K562 (cell line): ENCODE data around the gene TTC24. TPM values are rescaled to one million over a fixed set of nuclear protein-coding genes. Genes with fewer than 3 reads are reported as not detected.

Source experiments
- ARNT ChIP-seq, 2 experiments: fragments of 450-650 bp; IDR thresholded peaks; 2 replicates each; pipeline ENCODE4 v1.6.1; 2016; ENCODE audit warnings: mild to moderate bottlenecking in 1 of 2
- ATF7 ChIP-seq: fragments of 450-650 bp; IDR thresholded peaks from 2 replicates; pipeline ENCODE4 v1.7.1; 2014; ENCODE audit warnings: mild to moderate bottlenecking, moderate library complexity
- CTBP1 ChIP-seq: fragments of 450-650 bp; IDR thresholded peaks from 2 replicates; pipeline ENCODE4 v1.6.1; 2016; ENCODE audit warnings: borderline replicate concordance
- ETV1 ChIP-seq: fragments of 450-650 bp; conservative IDR thresholded peaks from 2 replicates; pipeline ENCODE4 v1.6.1; 2016; ENCODE audit warnings: missing genetic modification characterization, control low read depth, low read depth, missing compliant biosample characterization
- MAZ ChIP-seq, 2 experiments: fragments of 450-650 bp in 1 of 2; sonication (generic) in 1 of 2; formaldehyde crosslinking; IDR thresholded peaks in 1 of 2; conservative IDR thresholded peaks in 1 of 2; 2 replicates each; pipeline versions ENCODE4 v1.4.0 to v1.5.0; 2020; ENCODE audit warnings: mild to moderate bottlenecking in 1 of 2, missing genetic modification reagents in 1 of 2
- MTA2 ChIP-seq: fragments of 450-650 bp; IDR thresholded peaks from 2 replicates; pipeline ENCODE4 v1.6.1; 2016; ENCODE audit warnings: low read depth
- NBN ChIP-seq: fragments of 450-650 bp; IDR thresholded peaks from 2 replicates; pipeline ENCODE4 v1.6.1; 2016; ENCODE audit warnings: low read depth, mild to moderate bottlenecking
- NCOA2 ChIP-seq, 2 experiments: fragments of 450-650 bp; IDR thresholded peaks; 2 replicates each; pipeline ENCODE4 v1.6.1; 2018; ENCODE audit warnings: mild to moderate bottlenecking in 2 of 2, moderate library complexity in 1 of 2; ENCODE audit not compliant: partially characterized antibody in 2 of 2
- OTX1 ChIP-seq: fragments of 450-650 bp; formaldehyde crosslinking; IDR thresholded peaks from 2 replicates; pipeline ENCODE4 v1.4.0; 2022; ENCODE audit warnings: mild to moderate bottlenecking
- RCOR1 ChIP-seq, 2 experiments: IDR thresholded peaks; 2 replicates each; pipeline ENCODE4 v1.6.1; 2012; ENCODE audit warnings: low read depth in 2 of 2, low read length in 2 of 2, borderline replicate concordance in 1 of 2, improper control_type of control experiment in 1 of 2
- TOE1 ChIP-seq, 2 experiments: fragments of 450-650 bp in 1 of 2; sonication (generic) in 1 of 2; formaldehyde crosslinking in 1 of 2; IDR thresholded peaks; 2 replicates each; pipeline versions ENCODE4 v1.7.1 to v1.8.0; 2016 to 2022; ENCODE audit warnings: borderline replicate concordance in 2 of 2, mild to moderate bottlenecking in 2 of 2, antibody characterized with exemption in 1 of 2, inconsistent platforms in 1 of 2, low read depth in 1 of 2, missing genetic modification reagents in 1 of 2, moderate library complexity in 1 of 2
- ZEB2 ChIP-seq: fragments of 450-650 bp; IDR thresholded peaks from 2 replicates; pipeline ENCODE4 v1.6.1; 2016
- polyA plus RNA-seq, 8 experiments: library from polyadenylated mRNA; depleted of rRNA in 4 of 8; stranded (reverse) in 5 of 8; unstranded in 3 of 8; fragments of >200 nt; fragmentation: Nextera tagmentation in 2 of 8; fragmentation: Illumina TruSeq in 1 of 8; extraction: Ambion mirVana in 2 of 8; extraction: Trizol in 1 of 8; gene quantifications; 2 replicates each; pipeline versions ENCODE4 v1.2.1 to v1.2.3, GENCODE V29; 2011 to 2014; ENCODE audit warnings: inconsistent platforms in 1 of 8, missing spikeins in 1 of 8
- total RNA-seq, 7 experiments: library from RNA; depleted of rRNA in 6 of 7; stranded (reverse); fragments of >200 nt in 6 of 7; fragmentation: Illumina TruSeq in 2 of 7; extraction: Trizol in 2 of 7; gene quantifications; 2 replicates each; pipeline versions ENCODE4 v1.2.1 to v1.2.3, GENCODE V29; 2011 to 2021; ENCODE audit warnings: low replicate concordance in 1 of 7
- TF ChIP-seq, protein P1 (sequence below): fragments of 250-450 bp; sonication (Bioruptor Pico); IDR thresholded peaks from 2 replicates; pipeline ENCODE4 v1.4.0; 2020; ENCODE audit warnings: mild to moderate bottlenecking
- TF ChIP-seq, protein P2 (sequence below): fragments of 250-450 bp; sonication (Bioruptor Pico); IDR thresholded peaks from 2 replicates; pipeline ENCODE4 v1.8.0; 2022; ENCODE audit warnings: inconsistent platforms
- TF ChIP-seq, protein P3 (sequence below): fragments of 450-650 bp; IDR thresholded peaks from 2 replicates; pipeline ENCODE4 v1.7.1; 2018; ENCODE audit warnings: mild to moderate bottlenecking, low read depth; ENCODE audit not compliant: partially characterized antibody
- TF ChIP-seq, protein P4 (sequence below): fragments of 450-650 bp; IDR thresholded peaks from 2 replicates; pipeline ENCODE4 v1.6.1; 2016; ENCODE audit warnings: antibody characterized with exemption

TTC24 gene
- total and polyA plus RNA-seq, 9 of the 15 experiments (the other 6 are each of a cell fraction or from before 2014, with no cell fraction given) = not detected

DNA sequence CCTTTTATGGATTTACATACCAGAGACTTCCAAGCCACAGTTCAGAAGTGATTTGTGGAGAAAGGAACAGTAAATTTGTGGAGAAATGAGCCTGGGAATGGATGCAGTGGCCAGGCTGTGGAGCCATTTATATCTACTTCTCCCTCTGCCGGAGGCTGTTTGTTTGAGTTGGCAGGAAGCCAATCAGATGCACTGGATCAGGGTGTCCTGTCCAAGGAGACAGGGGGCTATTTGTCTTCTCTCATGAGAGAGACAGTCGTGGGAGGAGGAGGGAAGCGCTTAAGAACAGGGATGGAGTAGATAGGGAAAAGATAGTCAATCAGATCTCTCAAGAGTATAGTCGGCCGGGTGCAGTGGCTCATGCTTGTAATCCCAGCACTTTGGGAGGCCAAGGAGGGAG is 36.9 kb downstream of the TTC24 start (continued):
- TF ChIP-seq ETV1 (tag) (peak; percentile 90), ARNT (IDR thresholded peaks at IDR 0.05) (peak; percentile 25 to 86; a peak in 2 of 4 replicates), CTBP1 (peak; percentile 99), OTX1 (peak; percentile 86; the same call in 1 of the 2 replicates), TOE1 (IDR thresholded peaks at IDR 0.05; ENCODE audit: borderline replicate concordance) (peak; percentile 63; the same call in 1 of the 2 replicates), TOE1 (CRISPR knock-in tag; IDR thresholded peaks at IDR 0.05; ENCODE audit: borderline replicate concordance, low read depth) (no peak), MAZ (CRISPR knock-in tag; conservative IDR thresholded peaks at IDR 0.05 in 1 of 2, IDR thresholded peaks at IDR 0.05 in 1 of 2) (peak; percentile 59 to 87), ZEB2 (peak; percentile 89), ATF7 (peak; percentile 68), RCOR1 (IDR thresholded peaks at IDR 0.05; ENCODE audit: borderline replicate concordance in 1 of 2, low read depth in 2 of 2, low read length in 2 of 2) (peak; percentile 62 to 98; a peak in 3 of 4 replicates), MTA2 (peak; percentile 76), NBN (peak; percentile 95; the same call in 1 of the 2 replicates), NCOA2 (IDR thresholded peaks at IDR 0.05; ENCODE audit: partially characterized antibody in 2 of 2) (no peak)
- TF ChIP-seq, protein P1, sequence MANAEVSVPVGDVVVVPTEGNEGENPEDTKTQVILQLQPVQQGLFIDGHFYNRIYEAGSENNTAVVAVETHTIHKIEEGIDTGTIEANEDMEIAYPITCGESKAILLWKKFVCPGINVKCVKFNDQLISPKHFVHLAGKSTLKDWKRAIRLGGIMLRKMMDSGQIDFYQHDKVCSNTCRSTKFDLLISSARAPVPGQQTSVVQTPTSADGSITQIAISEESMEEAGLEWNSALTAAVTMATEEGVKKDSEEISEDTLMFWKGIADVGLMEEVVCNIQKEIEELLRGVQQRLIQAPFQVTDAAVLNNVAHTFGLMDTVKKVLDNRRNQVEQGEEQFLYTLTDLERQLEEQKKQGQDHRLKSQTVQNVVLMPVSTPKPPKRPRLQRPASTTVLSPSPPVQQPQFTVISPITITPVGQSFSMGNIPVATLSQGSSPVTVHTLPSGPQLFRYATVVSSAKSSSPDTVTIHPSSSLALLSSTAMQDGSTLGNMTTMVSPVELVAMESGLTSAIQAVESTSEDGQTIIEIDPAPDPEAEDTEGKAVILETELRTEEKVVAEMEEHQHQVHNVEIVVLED (CRISPR knock-in tag) = no peak
- TF ChIP-seq, protein P2, sequence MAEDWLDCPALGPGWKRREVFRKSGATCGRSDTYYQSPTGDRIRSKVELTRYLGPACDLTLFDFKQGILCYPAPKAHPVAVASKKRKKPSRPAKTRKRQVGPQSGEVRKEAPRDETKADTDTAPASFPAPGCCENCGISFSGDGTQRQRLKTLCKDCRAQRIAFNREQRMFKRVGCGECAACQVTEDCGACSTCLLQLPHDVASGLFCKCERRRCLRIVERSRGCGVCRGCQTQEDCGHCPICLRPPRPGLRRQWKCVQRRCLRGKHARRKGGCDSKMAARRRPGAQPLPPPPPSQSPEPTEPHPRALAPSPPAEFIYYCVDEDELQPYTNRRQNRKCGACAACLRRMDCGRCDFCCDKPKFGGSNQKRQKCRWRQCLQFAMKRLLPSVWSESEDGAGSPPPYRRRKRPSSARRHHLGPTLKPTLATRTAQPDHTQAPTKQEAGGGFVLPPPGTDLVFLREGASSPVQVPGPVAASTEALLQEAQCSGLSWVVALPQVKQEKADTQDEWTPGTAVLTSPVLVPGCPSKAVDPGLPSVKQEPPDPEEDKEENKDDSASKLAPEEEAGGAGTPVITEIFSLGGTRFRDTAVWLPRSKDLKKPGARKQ (CRISPR knock-in tag) = no peak
- TF ChIP-seq, protein P3, sequence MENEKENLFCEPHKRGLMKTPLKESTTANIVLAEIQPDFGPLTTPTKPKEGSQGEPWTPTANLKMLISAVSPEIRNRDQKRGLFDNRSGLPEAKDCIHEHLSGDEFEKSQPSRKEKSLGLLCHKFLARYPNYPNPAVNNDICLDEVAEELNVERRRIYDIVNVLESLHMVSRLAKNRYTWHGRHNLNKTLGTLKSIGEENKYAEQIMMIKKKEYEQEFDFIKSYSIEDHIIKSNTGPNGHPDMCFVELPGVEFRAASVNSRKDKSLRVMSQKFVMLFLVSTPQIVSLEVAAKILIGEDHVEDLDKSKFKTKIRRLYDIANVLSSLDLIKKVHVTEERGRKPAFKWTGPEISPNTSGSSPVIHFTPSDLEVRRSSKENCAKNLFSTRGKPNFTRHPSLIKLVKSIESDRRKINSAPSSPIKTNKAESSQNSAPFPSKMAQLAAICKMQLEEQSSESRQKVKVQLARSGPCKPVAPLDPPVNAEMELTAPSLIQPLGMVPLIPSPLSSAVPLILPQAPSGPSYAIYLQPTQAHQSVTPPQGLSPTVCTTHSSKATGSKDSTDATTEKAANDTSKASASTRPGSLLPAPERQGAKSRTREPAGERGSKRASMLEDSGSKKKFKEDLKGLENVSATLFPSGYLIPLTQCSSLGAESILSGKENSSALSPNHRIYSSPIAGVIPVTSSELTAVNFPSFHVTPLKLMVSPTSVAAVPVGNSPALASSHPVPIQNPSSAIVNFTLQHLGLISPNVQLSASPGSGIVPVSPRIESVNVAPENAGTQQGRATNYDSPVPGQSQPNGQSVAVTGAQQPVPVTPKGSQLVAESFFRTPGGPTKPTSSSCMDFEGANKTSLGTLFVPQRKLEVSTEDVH = peak; percentile 42
- TF ChIP-seq, protein P4, sequence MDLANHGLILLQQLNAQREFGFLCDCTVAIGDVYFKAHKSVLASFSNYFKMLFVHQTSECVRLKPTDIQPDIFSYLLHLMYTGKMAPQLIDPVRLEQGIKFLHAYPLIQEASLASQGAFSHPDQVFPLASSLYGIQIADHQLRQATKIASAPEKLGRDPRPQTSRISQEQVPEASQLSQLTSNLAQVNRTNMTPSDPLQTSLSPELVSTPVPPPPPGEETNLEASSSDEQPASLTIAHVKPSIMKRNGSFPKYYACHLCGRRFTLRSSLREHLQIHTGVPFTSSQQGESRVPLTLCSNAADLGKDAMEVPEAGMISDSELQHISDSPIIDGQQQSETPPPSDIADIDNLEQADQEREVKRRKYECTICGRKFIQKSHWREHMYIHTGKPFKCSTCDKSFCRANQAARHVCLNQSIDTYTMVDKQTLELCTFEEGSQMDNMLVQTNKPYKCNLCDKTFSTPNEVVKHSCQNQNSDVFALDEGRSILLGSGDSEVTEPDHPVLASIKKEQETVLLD = peak; percentile 89
